Spleen (tissue), 11 donors: ENCODE results near the gene ERCC6. TPM values are rescaled to one million over a fixed set of nuclear protein-coding genes. Genes with fewer than 3 reads are reported as not detected.

Source experiments
- DNase-seq: peaks from one replicate; pipeline ENCODE4 v3.0.0-alpha.2; 2020
- H3K27ac ChIP-seq, 8 donors: fragments of 200-600 bp; sonication (generic) in 7 of 8; 1 replicate in 4 of 8; 2 replicates in 4 of 8; pipeline versions ENCODE4 v1.5.0 to v1.8.0; 2016 to 2021; ENCODE audit warnings: inconsistent platforms in 4 of 8, mild to moderate bottlenecking in 4 of 8, moderate library complexity in 1 of 8
- H3K27me3 ChIP-seq, 7 donors: fragments of 200-600 bp; sonication (generic) in 6 of 7; replicated peaks in 1 of 7; 1 replicate in 4 of 7; 2 replicates in 3 of 7; pipeline versions ENCODE4 v1.5.0 to v1.8.0; 2016 to 2021; ENCODE audit warnings: inconsistent platforms in 3 of 7, mild to moderate bottlenecking in 1 of 7
- H3K36me3 ChIP-seq, 6 donors: fragments of 200-600 bp; sonication (generic) in 5 of 6; 1 replicate in 4 of 6; 2 replicates in 2 of 6; pipeline versions ENCODE4 v1.5.0 to v1.8.0; 2016 to 2021; ENCODE audit warnings: inconsistent platforms in 2 of 6
- H3K4me1 ChIP-seq, 6 donors: fragments of 200-600 bp; sonication (generic) in 5 of 6; 1 replicate in 3 of 6; 2 replicates in 3 of 6; pipeline versions ENCODE4 v1.5.0 to v1.8.0; 2016 to 2021; ENCODE audit warnings: inconsistent platforms in 3 of 6
- H3K4me3 ChIP-seq, 8 donors: fragments of 200-600 bp; sonication (generic) in 7 of 8; 1 replicate in 4 of 8; 2 replicates in 4 of 8; pipeline versions ENCODE4 v1.5.0 to v1.8.0; 2016 to 2021; ENCODE audit warnings: inconsistent platforms in 4 of 8, mild to moderate bottlenecking in 4 of 8, moderate library complexity in 2 of 8
- H3K9me3 ChIP-seq, 8 donors: fragments of 200-600 bp; sonication (generic) in 7 of 8; 1 replicate in 4 of 8; 2 replicates in 4 of 8; pipeline versions ENCODE4 v1.5.0 to v1.8.0; 2016 to 2021; ENCODE audit warnings: inconsistent platforms in 4 of 8
- CTCF ChIP-seq, 11 experiments: fragments of 200-600 bp in 7 of 11; fragments of 450-650 bp in 4 of 11; sonication (generic) in 4 of 11; IDR thresholded peaks in 8 of 11; conservative IDR thresholded peaks in 3 of 11; 1 replicate in 7 of 11; 2 replicates in 4 of 11; pipeline versions ENCODE4 v1.4.0 to v1.8.0; 2016 to 2021; ENCODE audit warnings: antibody characterized with exemption in 11 of 11, inconsistent platforms in 4 of 11, mild to moderate bottlenecking in 1 of 11
- POLR2A ChIP-seq, 3 donors: fragments of 450-650 bp; IDR thresholded peaks; one replicate each; pipeline ENCODE4 v1.5.1; 2017; ENCODE audit warnings: antibody characterized with exemption in 3 of 3, mild to moderate bottlenecking in 1 of 3
- POLR2AphosphoS5 ChIP-seq, 3 donors: sonication (generic); formaldehyde crosslinking; IDR thresholded peaks; one replicate each; pipeline ENCODE4 v1.5.1; 2017; ENCODE audit warnings: antibody characterized with exemption in 3 of 3
- WGBS, 5 donors: extraction: QIAGEN DNeasy Blood & Tissue Kit in 3 of 5; methylation state at CpG; one replicate each; pipeline versions ENCODE4 v1.1.5 to v1.1.7; 2013 to 2018; 5-methylcytosine and 5-hydroxymethylcytosine counted together
- intact Hi-C: fragments of 100-400 bp; cut with DNase I; formaldehyde crosslinking; loops from one replicate; pipeline ENCODE4 v1.15.0; 2023; ENCODE audit warnings: low total_unique reads
- polyA plus RNA-seq, 3 donors: library from polyadenylated mRNA; stranded (reverse); fragments of 200-250 nt; gene quantifications; one replicate each; pipeline ENCODE4 v1.2.1, GENCODE V29; 2013
- total RNA-seq, 7 donors: library from RNA; depleted of rRNA in 3 of 7; stranded (reverse); fragments of >200 nt in 3 of 7; fragmentation: NEBNext Ultra II Directional in 4 of 7; extraction: Animal tissue kit (Norgen Biotek cat#: 25700) in 4 of 7; gene quantifications; one replicate each; pipeline versions ENCODE4 v1.1.0 to v1.2.1, GENCODE V29; 2016 to 2021
- donor health status: healthy with polysubstance abuse.
- donor health status: DM: no; HTN: no; CAD: no; lungs with moderate emphysema.
- donor health status: DM: no; HTN: no; CAD: no.
- donor health status: Bipolar disorder and iron deficiency.
- donor health status: healthy.
- donor health status: DM: no; HTN: no; CAD: no.
- donor health status: DM: yes; HTN: yes; CAD: no.

The ERCC6 gene
- total and polyA plus RNA-seq, 10 donors = 2.7 to 32.7 (median 24.6) TPM

- Histone ChIP-seq H3K27ac (no peak overlapping the region), H3K36me3 (peaks cover 0 to 64% (median 25%) of the 10 kb centered on the region in 6 donors), H3K9me3 (no peaks in the 10 kb centered on the region), H3K27me3 (no peaks in the 10 kb centered on the region), H3K4me1 (peaks cover 6 to 23% (median 17%) of the 10 kb centered on the region in 6 donors), H3K4me3 (no peak overlapping the region)
- TF ChIP-seq POLR2A (IDR thresholded peaks at IDR 0.05) = no peak
- no peak for TF ChIP-seq POLR2AphosphoS5 (IDR thresholded peaks at IDR 0.05)
- TF ChIP-seq CTCF (IDR thresholded peaks at IDR 0.05 in 8 of 11, conservative IDR thresholded peaks at IDR 0.05 in 3 of 11) = no peak
- 84 to 97% (median 89%) methylated on average over 1 of the region's 1 CpG for WGBS, 5 donors
- intact Hi-C loops = no loop called here
- DNase-seq = no peak
Measured at GRCh38 chr10:49504528-49504927, 34.4 kb downstream of the ERCC6 start.

- Histone ChIP-seq H3K9me3 (no peaks in the 10 kb centered on the region), H3K4me3 (no peak overlapping the region), H3K27ac (no peak overlapping the region), H3K4me1 (peaks cover 0 to 2% (median under 1%) of the 10 kb centered on the region in 6 donors), H3K36me3 (peaks cover 0 to 78% (median 33%) of the 10 kb centered on the region in 6 donors), H3K27me3 (no peaks in the 10 kb centered on the region)
- WGBS, 5 donors = 92 to 98% (median 95%) methylated on average over 2 of the region's 2 CpGs
- intact Hi-C loops = no loop called here
- TF ChIP-seq POLR2AphosphoS5 (IDR thresholded peaks at IDR 0.05) (no peak), POLR2A (IDR thresholded peaks at IDR 0.05) (no peak), CTCF (IDR thresholded peaks at IDR 0.05 in 8 of 11, conservative IDR thresholded peaks at IDR 0.05 in 3 of 11) (no peak)
- no peak for DNase-seq
Measured at GRCh38 chr10:49502358-49502757, 36.6 kb downstream of the ERCC6 start.

GRCh38 chr10:49500412-49500811 is 38.5 kb downstream of the ERCC6 start:
- Histone ChIP-seq H3K27me3 (no peaks in the 10 kb centered on the region), H3K4me3 (no peak overlapping the region), H3K4me1 (no peaks in the 10 kb centered on the region), H3K9me3 (no peaks in the 10 kb centered on the region), H3K27ac (no peak overlapping the region), H3K36me3 (peaks cover 0 to 88% (median 30%) of the 10 kb centered on the region in 6 donors)
- TF ChIP-seq POLR2A (IDR thresholded peaks at IDR 0.05) (no peak), CTCF (IDR thresholded peaks at IDR 0.05 in 8 of 11, conservative IDR thresholded peaks at IDR 0.05 in 3 of 11) (no peak), POLR2AphosphoS5 (IDR thresholded peaks at IDR 0.05) (no peak)
- DNase-seq = no peak
- WGBS, 5 donors = 90 to 97% (median 93%) methylated on average over 1 of the region's 1 CpG
- intact Hi-C loops = no loop called here

DNA sequence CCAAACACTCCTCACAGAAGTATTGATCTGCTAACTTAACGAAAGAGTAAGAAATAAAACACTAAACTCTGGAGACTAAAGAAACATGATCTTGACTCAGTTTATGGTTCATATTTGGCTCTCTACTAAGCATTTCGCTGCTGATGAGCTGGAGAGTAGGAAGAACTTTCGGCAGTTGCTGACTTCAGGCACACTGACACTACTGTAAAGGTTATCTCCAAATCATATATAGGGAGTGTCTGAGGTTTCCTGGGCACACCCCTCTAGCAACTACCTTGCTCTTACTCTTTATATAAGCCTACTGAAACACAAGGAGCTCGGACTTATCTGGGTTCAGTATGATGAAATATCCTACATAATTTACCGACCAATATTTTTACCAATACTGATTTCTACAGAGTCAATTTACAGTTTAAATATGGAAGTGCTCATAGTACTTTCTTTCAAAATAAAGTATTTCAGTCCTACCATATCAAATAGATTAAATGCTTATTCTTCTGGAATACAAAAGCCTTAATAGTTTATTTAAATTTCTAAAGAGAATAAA is 39.5 kb downstream of the ERCC6 start:
- Histone ChIP-seq H3K27ac (no peak overlapping the region), H3K4me1 (no peaks in the 10 kb centered on the region), H3K4me3 (no peak overlapping the region), H3K36me3 (peaks cover 0 to 80% (median 26%) of the 10 kb centered on the region in 6 donors), H3K27me3 (no peaks in the 10 kb centered on the region), H3K9me3 (no peaks in the 10 kb centered on the region)
- WGBS, 5 donors = 93 to 98% (median 93%) methylated on average over 5 of the region's 5 CpGs
- intact Hi-C loops = no loop called here
- TF ChIP-seq POLR2A (IDR thresholded peaks at IDR 0.05) (no peak), CTCF (IDR thresholded peaks at IDR 0.05 in 8 of 11, conservative IDR thresholded peaks at IDR 0.05 in 3 of 11) (no peak), POLR2AphosphoS5 (IDR thresholded peaks at IDR 0.05) (no peak)
- no peak for DNase-seq
